Uterus (tissue), 2 donors: ENCODE data around the gene RAPGEF2.
"Not testable (repeated sequence)": the region's sequence is repeated elsewhere in the genome, so short reads cannot be mapped to it uniquely, and the experiment has no call there.

Experiments used
- CTCF ChIP-seq, 4 experiments: fragments of 200-600 bp in 2 of 4; fragments of 450-650 bp in 2 of 4; sonication (generic) in 2 of 4; IDR thresholded peaks; one replicate each; pipeline ENCODE4 v1.5.1; 2016 to 2019; ENCODE audit warnings: antibody characterized with exemption in 4 of 4, mild to moderate bottlenecking in 2 of 4, moderate library complexity in 1 of 4
- POLR2A ChIP-seq, 2 donors: fragments of 450-650 bp; IDR thresholded peaks; one replicate each; pipeline ENCODE4 v1.6.1; 2016; ENCODE audit warnings: antibody characterized with exemption in 2 of 2, mild to moderate bottlenecking in 1 of 2, moderate library complexity in 1 of 2

GRCh38 chr4:159068139-159068538 lies 34.7 kb upstream of the RAPGEF2 start:
- TF ChIP-seq CTCF, POLR2A (IDR thresholded peaks at IDR 0.05): not testable (repeated sequence)
